ENCODE results near the gene TOP2A.
"Not testable (repeated sequence)": the region's sequence is repeated elsewhere in the genome, so short reads cannot be mapped to it uniquely, and the experiment has no call there.

Gene TOP2A

DNA sequence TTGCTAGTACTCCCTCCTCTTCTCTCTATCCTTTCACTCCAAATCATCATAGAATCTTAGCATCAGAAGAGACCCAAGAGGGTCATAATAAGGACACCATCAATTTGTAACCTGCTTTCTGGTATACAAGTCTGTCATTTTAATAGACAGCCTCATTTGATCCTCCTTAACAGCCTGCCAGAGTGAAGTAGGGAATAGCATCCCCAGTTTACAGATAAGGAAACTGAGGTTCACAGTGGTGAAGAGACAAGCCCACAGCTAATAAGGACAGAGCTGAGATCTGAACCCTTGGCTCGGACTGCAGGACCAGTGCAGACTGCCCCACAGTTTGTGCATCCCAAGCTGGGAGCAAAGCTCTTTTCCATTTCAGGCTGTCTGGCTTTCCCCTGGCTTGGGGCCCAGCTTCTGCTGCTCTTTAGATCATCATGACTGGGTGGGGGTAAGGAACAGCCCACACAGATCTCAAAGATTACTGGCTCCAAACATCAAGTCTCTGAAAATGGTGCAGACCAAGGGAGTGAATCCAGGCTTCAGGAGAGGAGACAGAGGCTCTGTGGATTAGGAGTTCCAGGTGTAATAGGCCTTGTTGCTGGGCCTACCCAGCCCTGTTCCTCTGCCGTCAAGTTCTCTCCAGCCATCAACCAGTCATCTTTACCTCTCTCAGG lies 15.3 kb upstream of the TOP2A start:
- DNase-seq (ENCODE audit: low read depth, low spot score) = peak; percentile 76

DNA sequence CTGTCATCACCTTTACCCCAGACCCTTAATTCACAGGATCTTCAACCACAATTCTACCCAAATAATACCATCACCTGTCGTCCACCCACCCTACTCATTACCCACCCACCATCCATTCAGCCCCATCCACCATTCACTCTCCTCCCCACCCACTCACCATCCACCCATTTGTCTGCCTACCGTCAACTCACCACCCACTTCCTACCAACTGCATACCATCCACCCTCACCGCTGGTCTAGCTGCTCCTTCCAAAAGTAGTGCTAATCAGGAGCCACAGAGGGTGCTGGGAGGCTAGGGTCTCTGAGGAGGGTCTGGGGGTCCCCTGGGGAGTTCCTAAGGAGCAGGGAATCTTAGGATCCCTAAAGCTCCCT lies 13.5 kb upstream of the TOP2A start:
- no peak for DNase-seq (ENCODE audit: low read depth, low spot score)

- DNase-seq (ENCODE audit: low read depth, low spot score) = no peak
Observed at GRCh38 chr17:40430272-40431230, 12.9 kb upstream of the TOP2A start.

DNA sequence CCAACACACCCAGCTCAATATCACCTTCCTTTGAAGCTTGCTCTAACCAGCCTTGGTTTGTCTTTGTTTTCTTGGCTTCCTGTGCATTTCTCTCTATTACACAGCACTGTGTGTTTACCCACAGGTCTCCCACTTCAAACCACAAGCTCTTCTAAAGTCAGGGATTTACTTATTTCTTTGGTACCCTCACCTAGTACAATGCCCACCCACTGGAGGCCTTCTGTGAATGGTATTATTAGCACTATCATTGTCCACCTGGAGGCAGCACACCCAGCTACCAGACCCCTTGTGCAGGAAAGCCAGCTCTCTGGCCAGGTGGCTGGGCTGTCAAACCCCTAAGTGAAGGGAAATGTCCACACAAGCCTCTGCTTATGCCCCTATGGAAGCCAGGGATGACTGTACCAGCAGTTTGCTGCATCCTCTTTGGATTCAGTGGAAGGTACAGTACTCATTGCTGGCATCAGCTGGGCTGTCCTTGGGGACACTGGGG lies 9.4 kb upstream of the TOP2A start:
- no peak for DNase-seq (ENCODE audit: low read depth, low spot score)

- DNase-seq (ENCODE audit: low read depth, low spot score) = no peak
Observed at GRCh38 chr17:40425741-40426140, 8.0 kb upstream of the TOP2A start.

DNA sequence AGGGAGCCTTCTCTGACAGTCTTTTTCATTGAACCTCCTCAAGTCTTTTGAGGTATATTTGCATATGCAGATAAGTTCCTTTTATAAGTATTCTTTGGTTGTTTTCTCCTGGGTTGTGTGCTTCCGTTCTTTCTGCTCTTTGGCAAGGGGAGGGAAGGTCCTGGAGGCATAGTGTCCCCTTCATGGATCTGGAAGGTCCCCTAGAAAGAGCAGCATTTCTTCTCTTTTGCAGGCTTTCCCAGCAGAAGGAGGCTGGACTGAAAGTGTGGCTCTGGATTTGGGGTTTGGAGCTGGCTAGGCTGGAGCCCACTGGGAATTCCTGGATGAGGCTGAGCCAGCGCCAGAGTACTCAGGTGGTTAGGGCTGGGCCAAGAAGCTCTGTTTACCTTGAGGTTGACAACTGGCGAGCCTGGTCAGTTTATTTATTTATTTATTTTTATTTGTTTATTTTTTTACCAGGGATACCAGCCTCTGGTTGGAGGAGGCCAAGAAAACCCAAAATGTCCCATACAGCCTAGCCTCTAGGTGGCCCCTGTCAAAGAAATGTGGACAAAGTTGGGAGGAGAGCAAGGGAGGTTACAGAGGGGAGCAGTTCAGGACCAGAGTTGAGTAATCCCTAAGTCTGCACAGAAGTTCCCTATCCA lies 5.4 kb upstream of the TOP2A start:
- no peak for DNase-seq (ENCODE audit: low read depth, low spot score)

DNA sequence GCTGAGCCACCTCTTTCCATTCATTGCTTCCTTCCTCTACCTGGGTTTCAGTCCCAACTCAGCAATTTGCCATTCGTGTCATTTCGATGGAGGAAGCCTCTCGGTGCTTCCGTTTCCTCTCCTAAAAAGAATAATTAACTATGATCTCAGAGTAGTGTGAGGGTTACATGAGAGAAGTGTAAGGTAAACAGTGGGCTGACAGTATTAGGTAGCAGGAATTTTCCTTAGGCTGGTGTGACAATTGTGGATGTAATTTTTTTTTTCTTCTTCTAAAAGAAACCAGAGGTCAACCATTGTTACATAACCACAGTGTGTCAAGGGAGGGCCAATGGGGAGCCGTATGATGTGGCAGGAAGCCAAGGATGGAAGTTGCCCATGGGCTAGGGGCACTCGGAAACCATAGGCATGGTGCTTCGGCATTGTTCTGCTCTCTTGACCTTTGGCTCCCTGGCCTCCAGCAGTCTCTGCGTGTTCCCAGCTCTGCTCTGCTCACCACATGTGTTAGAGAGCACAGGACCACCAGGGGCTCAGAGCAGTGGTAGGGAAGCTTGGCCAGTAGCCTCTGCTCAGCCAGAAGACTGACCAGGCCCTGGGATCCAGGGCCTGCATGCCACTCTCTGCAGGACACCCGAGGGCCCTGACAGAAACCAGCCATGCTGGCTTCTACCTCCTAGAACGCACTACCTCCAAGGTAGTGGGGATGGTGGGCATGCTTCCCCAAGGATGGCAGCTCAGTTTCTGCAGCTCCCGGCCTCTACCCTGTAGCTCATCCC lies 2.0 kb upstream of the TOP2A start:
- DNase-seq (ENCODE audit: low read depth, low spot score) = no peak

DNA sequence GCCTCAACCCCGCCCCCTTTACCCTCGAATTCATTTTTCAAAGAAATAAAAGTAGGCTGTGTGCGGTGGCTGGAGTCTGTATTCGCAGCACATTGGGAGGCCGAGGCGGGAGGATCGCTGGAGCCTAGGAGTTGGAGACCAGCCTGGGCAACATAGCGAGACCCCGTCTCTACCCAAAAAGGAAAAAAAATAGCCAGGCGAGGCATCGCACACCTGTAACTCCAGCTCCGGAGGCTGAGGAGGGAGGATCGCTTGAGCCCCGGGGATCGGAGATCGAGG lies 671 bp upstream of the TOP2A start:
- DNase-seq (ENCODE audit: low read depth, low spot score) = no peak

DNA sequence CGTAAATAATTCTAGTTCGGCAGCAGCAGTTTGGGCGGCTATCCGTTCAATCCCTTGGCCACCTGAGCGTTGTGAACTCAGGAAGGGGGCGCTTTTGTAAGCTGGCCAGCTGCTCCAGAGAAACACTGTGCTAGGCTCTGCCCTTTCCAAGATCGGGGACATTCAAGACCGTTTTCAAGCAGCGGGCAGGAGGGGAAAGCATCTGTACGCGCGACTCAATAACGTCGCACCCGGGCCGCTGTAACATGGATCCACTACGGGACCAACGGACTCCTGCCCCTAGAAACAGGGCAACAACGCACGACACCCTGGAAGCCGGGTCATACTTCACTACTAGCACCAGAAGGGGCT lies 463 bp downstream of the TOP2A start:
- no peak for DNase-seq (ENCODE audit: low read depth, low spot score)

DNA sequence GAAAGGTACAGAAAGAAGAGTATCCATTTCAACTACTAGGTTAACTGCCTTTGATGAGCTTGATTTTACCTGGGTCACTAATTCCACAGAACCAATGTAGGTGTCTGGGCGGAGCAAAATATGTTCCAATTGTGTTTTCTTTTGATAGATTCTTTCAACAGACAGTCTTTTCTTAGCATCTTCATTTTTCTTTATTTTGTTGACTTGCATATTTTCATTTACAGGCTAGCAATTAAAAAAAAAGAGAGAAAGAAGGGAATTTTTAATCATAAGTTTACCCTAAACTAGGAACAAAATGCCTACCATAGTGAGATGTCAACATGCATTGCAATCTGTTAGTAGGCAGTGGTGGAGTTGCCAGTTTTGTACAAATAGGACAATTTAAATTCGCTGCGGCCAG lies 1.0 kb downstream of the TOP2A start:
- DNase-seq (ENCODE audit: low read depth, low spot score) = no peak

- peak; percentile 48 for DNase-seq (ENCODE audit: low read depth, low spot score)
Observed at GRCh38 chr17:40415390-40415789, 2.3 kb downstream of the TOP2A start.

DNA sequence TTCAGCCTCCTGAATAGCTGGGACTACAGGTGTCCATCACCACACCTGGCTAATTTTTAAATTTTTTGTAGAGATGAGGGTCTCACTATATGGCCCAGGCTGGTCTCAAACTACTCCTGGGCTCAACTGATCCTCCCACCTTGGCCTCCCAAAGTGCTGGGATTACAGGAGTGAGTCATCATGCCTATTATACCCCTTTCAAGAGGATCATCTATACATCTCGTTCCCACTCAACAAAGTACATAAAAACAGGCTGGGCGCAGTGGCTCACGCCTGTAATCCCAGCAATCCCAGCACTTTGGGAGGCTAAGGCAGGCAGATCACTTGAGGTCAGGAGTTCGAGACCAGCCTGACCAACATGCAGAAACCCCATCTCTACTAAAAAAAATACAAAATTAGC lies 3.4 kb downstream of the TOP2A start:
- not testable (repeated sequence) for DNase-seq (ENCODE audit: low read depth, low spot score)

- DNase-seq (ENCODE audit: low read depth, low spot score) = no peak
Observed at GRCh38 chr17:40412880-40413279, 4.8 kb downstream of the TOP2A start.

GRCh38 chr17:40411821-40412220 lies 5.9 kb downstream of the TOP2A start:
- DNase-seq (ENCODE audit: low read depth, low spot score) = no peak

DNA sequence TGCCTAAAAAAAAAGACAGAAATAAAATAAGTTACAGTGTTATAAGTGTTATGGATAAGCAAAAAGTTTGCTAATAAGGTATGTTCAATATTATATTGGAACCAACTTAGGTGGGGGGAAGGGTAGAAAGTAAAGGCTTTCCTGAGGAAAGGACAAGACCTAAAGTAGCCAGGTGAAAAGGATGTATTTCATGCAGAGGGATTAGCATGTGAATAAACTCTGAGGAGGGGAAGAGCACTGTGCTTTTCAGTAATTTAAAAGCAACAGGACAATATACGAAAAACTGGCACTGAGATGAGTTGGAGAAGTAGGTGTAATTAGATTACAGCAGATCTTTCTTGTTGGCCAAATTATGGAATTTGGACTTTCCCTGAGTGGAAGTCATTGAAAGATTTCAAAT lies 7.6 kb downstream of the TOP2A start:
- no peak for DNase-seq (ENCODE audit: low read depth, low spot score)

- DNase-seq (ENCODE audit: low read depth, low spot score) = not testable (repeated sequence)
Observed at GRCh38 chr17:40409540-40409939, 8.2 kb downstream of the TOP2A start.

GRCh38 chr17:40407460-40407859 lies 10.2 kb downstream of the TOP2A start:
- no peak for DNase-seq (ENCODE audit: low read depth, low spot score)

- DNase-seq (ENCODE audit: low read depth, low spot score) = no peak
Observed at GRCh38 chr17:40404003-40404402, 13.7 kb downstream of the TOP2A start.

DNA sequence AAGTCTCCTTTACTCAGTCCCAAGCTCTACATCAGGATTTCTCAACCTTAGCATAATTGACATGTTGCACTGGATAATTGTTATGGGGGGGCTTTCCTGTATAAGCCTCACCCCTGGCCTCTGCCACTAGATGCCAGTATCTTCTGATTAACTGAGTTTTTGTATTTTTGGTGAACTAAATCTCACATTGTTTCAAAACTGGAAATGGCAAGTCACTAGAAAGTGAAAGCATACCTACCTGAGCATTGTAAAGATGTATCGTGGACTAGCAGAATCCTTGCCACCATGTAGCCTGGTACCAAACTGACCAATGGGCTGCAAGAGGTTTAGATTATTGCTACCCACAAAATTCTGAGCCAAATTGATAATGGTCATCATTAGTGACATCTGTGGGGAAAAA lies 15.0 kb downstream of the TOP2A start:
- no peak for DNase-seq (ENCODE audit: low read depth, low spot score)

DNA sequence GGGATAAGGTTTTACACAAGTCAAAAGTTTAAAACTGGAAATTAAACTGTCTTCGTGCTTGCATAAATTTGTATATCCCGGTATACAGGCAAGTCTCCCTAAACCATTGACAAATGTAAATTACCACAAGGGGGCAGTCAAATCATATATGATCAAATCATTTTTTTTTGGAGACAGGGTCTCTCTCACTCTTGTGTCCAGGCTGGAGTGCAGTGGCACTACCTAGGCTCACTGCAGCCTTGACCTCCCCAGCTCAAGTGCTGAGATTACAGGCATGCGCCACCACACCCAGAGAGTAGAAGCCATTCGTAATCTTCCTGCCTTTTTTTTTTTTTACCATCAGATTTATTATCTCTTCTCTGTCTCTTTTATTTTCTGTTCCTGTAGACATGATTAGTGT lies 18.5 kb downstream of the TOP2A start:
- DNase-seq (ENCODE audit: low read depth, low spot score) = peak; percentile 63

GRCh38 chr17:40386555-40386954 lies 31.1 kb downstream of the TOP2A start:
- DNase-seq (ENCODE audit: low read depth, low spot score) = not testable (repeated sequence)

DNA sequence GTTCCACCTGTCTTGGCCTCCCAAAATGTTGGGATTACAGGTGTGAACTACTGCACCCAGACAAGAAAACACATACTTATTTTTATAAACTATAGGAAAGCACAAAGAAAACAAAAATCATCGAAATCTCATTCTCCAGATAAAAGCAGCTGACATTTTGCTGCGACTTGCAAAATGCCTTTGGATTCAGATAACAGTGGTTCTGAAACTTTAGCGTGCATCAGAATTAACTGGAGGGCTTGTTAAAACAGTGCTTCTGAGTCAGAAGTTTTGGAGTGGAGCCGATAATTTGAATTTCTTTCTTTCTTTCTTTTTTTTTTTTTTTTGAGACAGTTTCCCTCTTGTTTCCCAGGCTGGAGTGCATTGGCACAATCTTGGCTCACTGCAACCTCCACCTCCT lies 35.4 kb downstream of the TOP2A start:
- DNase-seq (ENCODE audit: low read depth, low spot score) = peak; percentile 14
